Keratinocyte (primary cell): ENCODE data around the gene STYX. TPM values are rescaled to one million over a fixed set of nuclear protein-coding genes. Genes with fewer than 3 reads are reported as not detected.

Experiments used
- DNase-seq: peaks from one replicate; pipeline ENCODE4 v3.0.0-alpha.2; 2011; ENCODE audit warnings: low read depth, missing footprints, low spot score
- FAIRE-seq: peaks from 2 replicates; lab custom pipeline; 2011; peaks lifted over from hg19 to GRCh38; lab: Jason Lieb, UNC
- H2AFZ ChIP-seq: 2 replicates; pipeline ENCODE4 v1.6.0; 2012; ENCODE audit warnings: low read length, control low read depth, inconsistent platforms; ENCODE audit not compliant: control insufficient read depth
- H3K27ac ChIP-seq: 2 replicates; pipeline ENCODE4 v1.5.1; 2011; ENCODE audit warnings: low read length; ENCODE audit not compliant: control insufficient read depth, insufficient read depth
- H3K27me3 ChIP-seq: 3 replicates; pipeline ENCODE4 v1.6.0; 2011; ENCODE audit warnings: low read length; ENCODE audit not compliant: control insufficient read depth, insufficient read depth; ENCODE audit errors: extremely low read depth
- H3K36me3 ChIP-seq, 2 experiments: 2 replicates in 1 of 2; 3 replicates in 1 of 2; pipeline ENCODE4 v1.5.1; 2011; ENCODE audit warnings: low read length in 2 of 2, mild to moderate bottlenecking in 1 of 2; ENCODE audit not compliant: control insufficient read depth in 2 of 2, insufficient read depth in 2 of 2; ENCODE audit errors: extremely low read depth in 1 of 2
- H3K4me1 ChIP-seq: 3 replicates; pipeline ENCODE4 v1.5.1; 2011; ENCODE audit warnings: low read length; ENCODE audit not compliant: control insufficient read depth, insufficient read depth; ENCODE audit errors: extremely low read depth
- H3K4me2 ChIP-seq: 3 replicates; pipeline ENCODE4 v1.6.0; 2011; ENCODE audit warnings: low read depth, low read length; ENCODE audit not compliant: control insufficient read depth, insufficient read depth; ENCODE audit errors: extremely low read depth
- H3K4me3 ChIP-seq, 3 experiments: fragments of 200-600 bp in 1 of 3; sonication (generic) in 1 of 3; 2 replicates in 2 of 3; 3 replicates in 1 of 3; pipeline ENCODE4 v1.5.1; 2011 to 2016; ENCODE audit warnings: low read length in 3 of 3, mild to moderate bottlenecking in 3 of 3, control low read depth in 2 of 3, inconsistent platforms in 1 of 3, low read depth in 1 of 3, mixed read lengths in 1 of 3, mixed run types in 1 of 3, moderate library complexity in 1 of 3; ENCODE audit not compliant: control insufficient read depth in 2 of 3, insufficient read depth in 2 of 3; ENCODE audit errors: extremely low read depth in 1 of 3
- H3K79me2 ChIP-seq: 2 replicates; pipeline ENCODE4 v1.6.0; 2012; ENCODE audit warnings: low read length; ENCODE audit not compliant: control insufficient read depth, insufficient read depth
- H3K9ac ChIP-seq: 3 replicates; pipeline ENCODE4 v1.6.0; 2011; ENCODE audit warnings: low read length; ENCODE audit not compliant: control insufficient read depth, insufficient read depth; ENCODE audit errors: extremely low read depth
- H3K9me1 ChIP-seq: 3 replicates; pipeline ENCODE4 v1.6.0; 2011; ENCODE audit warnings: low read length; ENCODE audit not compliant: control insufficient read depth, insufficient read depth; ENCODE audit errors: extremely low read depth
- H3K9me3 ChIP-seq: 2 replicates; pipeline ENCODE4 v1.5.1; 2012; ENCODE audit warnings: low read depth, low read length; ENCODE audit not compliant: control insufficient read depth
- H4K20me1 ChIP-seq: 3 replicates; pipeline ENCODE4 v1.6.0; 2011; ENCODE audit warnings: low read length; ENCODE audit not compliant: control insufficient read depth, insufficient read depth; ENCODE audit errors: extremely low read depth
- EZH2 ChIP-seq: IDR thresholded peaks from one replicate; pipeline ENCODE4 v1.6.1; 2012; ENCODE audit warnings: inconsistent platforms, mild to moderate bottlenecking, low read length, moderate library complexity
- dilution Hi-C: fragments of 300-500 bp; cut with MboI; formaldehyde crosslinking; loops from one replicate; pipeline ENCODE4 v1.7.0; 2020; ENCODE audit warnings: low sequenced_read_pairs; ENCODE audit not compliant: extremely low pct_ligation_motif_present
- polyA plus RNA-seq, 5 experiments: library from polyadenylated mRNA; depleted of rRNA in 3 of 5; stranded (reverse) in 3 of 5; stranded (forward) in 1 of 5; unstranded in 1 of 5; fragments of >200 nt; gene quantifications; 1 replicate in 1 of 5; 2 replicates in 3 of 5; 3 replicates in 1 of 5; pipeline versions ENCODE4 v1.2.1 to v1.2.3, GENCODE V29; 2011 to 2012; ENCODE audit warnings: missing spikeins in 2 of 5, low read depth in 1 of 5, low replicate concordance in 1 of 5
- TF ChIP-seq, protein P1 (sequence below), 3 experiments: IDR thresholded peaks in 1 of 3; conservative IDR thresholded peaks in 1 of 3; optimal IDR thresholded peaks in 1 of 3; 2 replicates in 2 of 3; 3 replicates in 1 of 3; pipeline versions ENCODE3 to v1.5.1; 2011; ENCODE audit warnings: low read length in 3 of 3, mild to moderate bottlenecking in 3 of 3, moderate library complexity in 2 of 3, control low read depth in 1 of 3, inconsistent platforms in 1 of 3; ENCODE audit not compliant: insufficient read depth in 2 of 3; ENCODE audit errors: extremely low read depth in 1 of 3

Gene STYX
- polyA plus RNA-seq, 1 donor (not counting 4 experiments of a cell fraction or from before 2014, with no cell fraction given), result 13.2 TPM

DNA sequence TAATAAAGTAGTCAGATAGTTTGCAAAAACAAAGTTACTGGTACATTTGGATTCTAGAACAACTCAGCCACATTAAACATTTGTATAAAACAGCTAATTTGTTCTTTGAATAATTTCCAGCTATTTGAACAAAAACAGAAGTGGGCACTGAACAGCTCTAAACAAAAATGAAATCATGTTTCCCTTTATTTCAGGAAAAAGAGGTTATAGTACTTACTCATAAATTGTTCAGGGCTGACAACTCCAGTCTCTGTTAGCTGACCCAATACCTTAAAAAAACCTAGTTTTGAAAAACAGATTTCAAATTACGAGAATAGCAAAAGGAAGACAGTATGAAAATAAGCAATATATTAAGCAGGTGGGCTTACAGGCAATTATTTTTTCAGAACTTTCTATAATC lies 53.2 kb downstream of the STYX start:
- H4K20me1 ChIP-seq, result no peaks in the 10 kb centered on the region
- no peaks in the 10 kb centered on the region for H3K9me1 ChIP-seq
- no peak overlapping the region for H3K27ac ChIP-seq
- TF ChIP-seq EZH2, result no peak
- TF ChIP-seq, protein P1, sequence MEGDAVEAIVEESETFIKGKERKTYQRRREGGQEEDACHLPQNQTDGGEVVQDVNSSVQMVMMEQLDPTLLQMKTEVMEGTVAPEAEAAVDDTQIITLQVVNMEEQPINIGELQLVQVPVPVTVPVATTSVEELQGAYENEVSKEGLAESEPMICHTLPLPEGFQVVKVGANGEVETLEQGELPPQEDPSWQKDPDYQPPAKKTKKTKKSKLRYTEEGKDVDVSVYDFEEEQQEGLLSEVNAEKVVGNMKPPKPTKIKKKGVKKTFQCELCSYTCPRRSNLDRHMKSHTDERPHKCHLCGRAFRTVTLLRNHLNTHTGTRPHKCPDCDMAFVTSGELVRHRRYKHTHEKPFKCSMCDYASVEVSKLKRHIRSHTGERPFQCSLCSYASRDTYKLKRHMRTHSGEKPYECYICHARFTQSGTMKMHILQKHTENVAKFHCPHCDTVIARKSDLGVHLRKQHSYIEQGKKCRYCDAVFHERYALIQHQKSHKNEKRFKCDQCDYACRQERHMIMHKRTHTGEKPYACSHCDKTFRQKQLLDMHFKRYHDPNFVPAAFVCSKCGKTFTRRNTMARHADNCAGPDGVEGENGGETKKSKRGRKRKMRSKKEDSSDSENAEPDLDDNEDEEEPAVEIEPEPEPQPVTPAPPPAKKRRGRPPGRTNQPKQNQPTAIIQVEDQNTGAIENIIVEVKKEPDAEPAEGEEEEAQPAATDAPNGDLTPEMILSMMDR (optimal IDR thresholded peaks at IDR 0.05 in 1 of 3, IDR thresholded peaks at IDR 0.05 in 1 of 3, conservative IDR thresholded peaks at IDR 0.05 in 1 of 3; ENCODE audit: extremely low read depth in 1 of 3, insufficient read depth in 2 of 3, low read length in 3 of 3), result no peak
- no peak overlapping the region for H3K4me2 ChIP-seq
- FAIRE-seq (no peak), DNase-seq (no peak)
- dilution Hi-C loops, result no loop called here
- no peak overlapping the region for H3K4me3 ChIP-seq
- no peak overlapping the region for H3K9ac ChIP-seq
- no peaks in the 10 kb centered on the region for H3K27me3 ChIP-seq
- H3K36me3 ChIP-seq, result peaks cover 0 to 2% of the 10 kb centered on the region in 2 experiments
- peaks cover 18% of the 10 kb centered on the region for H3K79me2 ChIP-seq
- no peaks in the 10 kb centered on the region for H3K4me1 ChIP-seq
- no peaks in the 10 kb centered on the region for H3K9me3 ChIP-seq
- H2AFZ ChIP-seq, result no peak overlapping the region

DNA sequence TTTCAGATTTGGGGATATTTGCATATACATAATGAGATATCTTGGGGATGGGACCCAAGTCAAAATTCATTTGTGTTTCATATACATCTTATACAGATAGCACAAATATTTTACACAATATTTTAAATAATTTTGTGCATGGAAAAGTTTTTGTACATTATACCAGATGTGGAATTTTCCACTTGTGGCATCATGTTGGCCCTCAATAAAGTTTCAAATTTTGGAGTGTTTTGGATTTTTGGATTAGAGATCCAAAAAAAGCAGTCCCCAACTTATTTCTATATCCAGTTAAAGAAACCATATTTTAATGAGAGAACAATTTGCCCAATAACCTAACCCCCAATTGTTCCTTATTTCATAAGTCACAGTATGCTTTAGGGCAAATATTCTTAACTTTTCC lies 56.9 kb downstream of the STYX start:
- Histone ChIP-seq H3K9me1 (no peaks in the 10 kb centered on the region), H3K36me3 (peaks cover 0 to 2% of the 10 kb centered on the region in 2 experiments), H3K9ac (no peak overlapping the region), H4K20me1 (no peaks in the 10 kb centered on the region), H3K79me2 (peaks cover 46% of the 10 kb centered on the region), H3K4me1 (peaks cover 15% of the 10 kb centered on the region), H3K27ac (no peak overlapping the region), H3K9me3 (no peaks in the 10 kb centered on the region), H2AFZ (no peak overlapping the region), H3K4me3 (no peak overlapping the region), H3K27me3 (no peaks in the 10 kb centered on the region), H3K4me2 (no peak overlapping the region)
- dilution Hi-C loops, result no loop called here
- DNase-seq (no peak), FAIRE-seq (no peak)
- TF ChIP-seq EZH2, result no peak
- TF ChIP-seq, protein P1 (optimal IDR thresholded peaks at IDR 0.05 in 1 of 3, IDR thresholded peaks at IDR 0.05 in 1 of 3, conservative IDR thresholded peaks at IDR 0.05 in 1 of 3; ENCODE audit: extremely low read depth in 1 of 3, insufficient read depth in 2 of 3, low read length in 3 of 3), result no peak
